Measurements from ENCODE around the gene CDRT15L2.
"Not testable (repeated sequence)": the region's sequence is repeated elsewhere in the genome, so short reads cannot be mapped to it uniquely, and the experiment has no call there.

The CDRT15L2 gene

DNA sequence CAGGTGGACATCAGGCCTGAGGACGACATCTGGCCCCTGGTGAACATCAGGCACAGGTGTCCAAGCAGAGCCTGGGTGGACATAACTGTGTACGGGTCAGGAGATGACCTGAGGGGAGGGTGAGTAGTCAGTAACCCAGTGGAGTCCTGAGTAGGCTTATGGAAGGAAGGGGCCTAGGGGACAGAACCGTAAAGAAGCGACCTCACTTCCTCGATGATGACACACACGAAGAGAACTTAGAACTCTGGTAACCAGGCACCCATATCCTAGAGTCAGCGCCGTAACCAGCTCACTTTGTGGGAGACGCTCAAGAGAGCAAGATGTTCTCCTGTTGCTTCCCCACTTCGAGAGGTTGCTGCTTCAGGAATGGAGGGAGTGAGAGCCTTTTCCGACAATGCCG is at the start of gene CDRT15L2:
Gene CDRT15L2, plus strand, starts transcription at position 301 of the 400 bp plus-strand sequence. Its CDS starts 20 bp downstream, at position 321.
- DNase-seq = not testable (repeated sequence)

- DNase-seq = not testable (repeated sequence)
Observed at GRCh38 chr17:20530104-20530503, 49.4 kb upstream of the CDRT15L2 start.

DNA sequence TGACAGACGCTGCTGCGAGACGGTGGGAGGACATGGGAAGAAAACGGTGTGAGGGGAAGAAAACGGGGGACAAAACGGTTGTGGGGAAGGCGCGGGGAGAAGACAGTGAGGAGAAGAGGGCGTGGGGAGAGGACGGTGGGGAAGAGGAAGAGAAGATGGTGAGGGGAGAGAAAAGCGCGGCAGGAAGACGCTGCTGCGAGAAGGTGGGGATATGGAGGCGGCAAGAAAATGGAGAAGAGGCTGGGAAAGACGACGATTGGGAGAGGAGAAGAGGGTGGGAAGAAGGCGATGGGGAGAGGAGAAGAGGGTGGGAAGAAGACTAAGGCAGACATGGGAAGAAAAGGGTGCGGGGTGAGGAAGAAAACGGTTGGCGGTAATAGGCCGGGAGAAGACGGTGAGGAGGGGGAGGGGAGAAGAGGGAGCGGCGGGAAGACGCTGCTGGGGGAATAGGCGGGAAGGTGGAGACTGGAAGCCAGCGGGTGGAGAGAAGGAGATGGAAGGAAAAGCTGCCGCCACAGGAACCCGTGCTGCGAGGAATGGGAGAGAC is 46.9 kb upstream of the CDRT15L2 start:
- DNase-seq = peak in 3 of 58 donors; percentile 17 to 28 (median 22)

DNA sequence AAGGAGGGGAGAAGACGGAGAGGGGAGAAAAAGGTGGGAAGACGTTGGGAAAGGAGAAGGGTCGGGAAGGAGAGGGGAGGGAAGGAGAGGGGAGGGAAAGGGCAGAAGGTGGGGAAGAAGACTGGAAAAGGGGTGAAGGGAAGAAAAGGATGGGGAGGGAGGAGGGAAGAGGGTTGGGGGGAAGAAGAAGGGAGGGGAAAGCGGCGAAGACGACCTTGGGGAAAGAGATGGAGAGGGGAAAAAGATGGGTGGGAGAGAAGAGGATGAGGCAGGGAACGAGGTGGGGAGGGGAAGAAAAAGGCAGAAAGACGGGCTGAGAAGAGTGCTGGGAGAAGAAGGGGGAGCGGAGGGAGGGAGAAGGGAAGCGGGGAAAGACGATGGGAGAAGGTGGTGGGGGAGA is 46.3 kb upstream of the CDRT15L2 start:
- not testable (repeated sequence) for DNase-seq

- not testable (repeated sequence) for DNase-seq
Observed at GRCh38 chr17:20534711-20535550, 44.6 kb upstream of the CDRT15L2 start.

DNA sequence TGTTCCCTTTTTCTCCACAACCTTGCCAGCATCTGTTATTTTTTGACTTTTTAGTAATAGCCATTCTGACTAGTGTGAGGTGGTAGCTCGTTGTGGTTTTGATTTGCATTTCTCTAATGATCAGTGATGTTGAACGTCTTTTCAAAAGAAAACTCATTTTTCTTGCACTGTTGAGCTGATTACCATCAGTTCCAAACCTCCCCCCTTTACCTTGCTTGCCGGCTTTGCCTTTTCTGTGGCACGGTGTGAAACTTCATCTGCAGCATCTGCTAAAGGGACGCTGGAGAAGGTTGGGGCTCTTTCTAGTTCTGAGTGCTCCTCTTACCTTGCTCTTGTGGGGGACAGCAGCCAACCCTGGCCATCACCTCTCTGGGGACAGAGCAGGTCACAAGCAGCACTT is 39.1 kb upstream of the CDRT15L2 start:
- not testable (repeated sequence) for DNase-seq

DNA sequence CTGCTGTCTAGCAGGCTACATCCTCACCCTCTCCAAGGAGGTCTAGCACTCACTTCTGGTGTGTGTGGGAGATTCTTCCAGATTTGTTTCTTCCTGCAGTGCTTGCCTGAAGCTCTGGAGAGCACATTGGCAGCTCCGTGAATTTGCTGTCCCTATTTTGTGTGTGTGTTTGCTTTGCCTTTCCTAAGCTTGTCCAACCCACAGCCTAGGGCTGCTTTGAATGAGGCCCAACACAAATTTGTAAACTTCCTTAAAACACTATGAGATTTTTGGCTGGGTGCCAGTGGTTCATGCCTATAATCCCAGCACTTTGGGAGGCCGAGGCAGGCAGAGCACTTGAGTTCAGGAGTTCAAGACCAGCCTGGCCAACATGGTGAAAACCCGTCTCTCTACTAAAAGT is 38.7 kb upstream of the CDRT15L2 start:
- peak in 3 of 58 donors; percentile 5 to 42 (median 30) for DNase-seq

GRCh38 chr17:20541853-20542546 is 37.5 kb upstream of the CDRT15L2 start:
- DNase-seq = not testable (repeated sequence)

DNA sequence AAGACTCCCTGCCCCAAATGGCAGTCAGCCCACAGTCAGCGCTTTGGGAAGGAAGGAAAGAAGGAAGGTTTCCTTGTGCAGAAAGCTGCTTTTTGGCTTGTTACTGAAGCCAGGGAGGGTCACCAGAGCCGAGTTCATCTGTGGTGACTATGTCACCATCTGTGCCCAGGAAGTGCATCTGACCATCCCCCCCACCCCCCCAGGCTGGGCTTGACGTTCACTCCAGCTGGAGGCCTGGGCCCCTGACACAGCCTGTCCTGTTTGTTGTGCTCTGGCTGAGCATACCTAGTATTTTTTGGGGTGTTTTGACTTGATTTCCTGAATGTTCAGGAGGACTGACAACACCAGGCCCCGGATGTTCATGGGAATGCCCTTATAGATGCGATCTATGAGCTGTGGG is 31.6 kb upstream of the CDRT15L2 start:
- not testable (repeated sequence) for DNase-seq

DNA sequence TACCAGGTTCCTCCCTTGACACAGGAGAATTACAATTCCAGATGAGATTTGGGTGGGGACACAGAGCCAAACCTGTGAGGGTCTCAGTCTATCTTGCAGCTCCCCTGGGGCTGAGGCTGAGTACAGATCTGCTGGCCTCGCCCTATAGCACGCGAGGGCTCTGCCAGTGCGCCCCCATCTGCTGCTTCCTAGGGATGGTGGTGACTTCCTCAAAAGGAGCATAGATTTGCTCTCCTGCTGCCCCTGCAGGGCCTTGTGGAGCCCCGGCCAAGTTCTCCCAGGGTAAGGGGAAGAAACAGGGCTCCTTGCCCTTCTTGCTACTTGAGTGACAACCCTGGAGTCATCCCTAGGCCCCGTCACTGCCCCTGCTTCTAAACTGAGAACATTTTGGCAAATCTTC is 26.6 kb upstream of the CDRT15L2 start:
- not testable (repeated sequence) for DNase-seq

DNA sequence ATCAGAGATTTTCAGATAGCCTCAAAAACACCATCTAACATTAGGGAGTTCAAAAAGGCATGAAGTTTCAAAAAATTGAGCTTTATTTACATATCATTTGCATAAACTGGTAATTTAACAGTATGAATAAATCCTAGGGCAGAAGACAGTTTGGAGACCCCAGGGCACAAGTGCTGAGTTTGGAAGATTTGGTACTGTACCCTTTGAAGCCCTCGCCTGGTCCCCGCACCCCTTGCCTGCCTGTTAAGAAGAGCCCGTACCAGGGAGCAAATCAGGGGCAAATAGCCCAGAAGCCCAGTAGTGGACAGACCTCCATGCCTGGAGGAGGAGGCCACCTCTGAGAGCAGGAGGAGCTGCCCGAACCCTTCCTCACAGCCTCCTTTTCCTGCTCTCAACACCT is 24.8 kb upstream of the CDRT15L2 start:
- DNase-seq = not testable (repeated sequence)

GRCh38 chr17:20555135-20556010 is 24.2 kb upstream of the CDRT15L2 start:
- DNase-seq = not testable (repeated sequence)

- not testable (repeated sequence) for DNase-seq
Observed at GRCh38 chr17:20558096-20558495, 21.4 kb upstream of the CDRT15L2 start.

- DNase-seq = not testable (repeated sequence)
Observed at GRCh38 chr17:20559018-20559417, 20.5 kb upstream of the CDRT15L2 start.

DNA sequence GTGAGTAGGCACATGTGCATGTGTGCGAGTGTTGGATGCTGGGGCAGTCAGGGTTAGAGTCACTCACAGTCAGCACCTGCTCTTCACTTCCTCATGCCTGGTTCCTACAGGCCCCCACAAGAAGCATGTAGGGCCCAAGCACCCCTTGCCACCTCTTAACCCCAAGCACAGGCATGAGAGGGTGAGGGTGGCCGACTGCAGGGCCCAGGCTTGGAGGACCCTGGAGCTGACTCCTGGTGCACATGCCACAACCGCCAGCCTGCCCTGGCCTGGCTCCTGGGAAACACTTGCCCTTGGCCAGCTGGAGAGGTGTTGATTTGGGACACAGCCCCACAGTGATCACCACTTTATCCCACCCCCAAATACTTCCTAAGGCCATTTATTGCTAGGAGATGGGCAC is 16.9 kb upstream of the CDRT15L2 start:
- DNase-seq = no peak

DNA sequence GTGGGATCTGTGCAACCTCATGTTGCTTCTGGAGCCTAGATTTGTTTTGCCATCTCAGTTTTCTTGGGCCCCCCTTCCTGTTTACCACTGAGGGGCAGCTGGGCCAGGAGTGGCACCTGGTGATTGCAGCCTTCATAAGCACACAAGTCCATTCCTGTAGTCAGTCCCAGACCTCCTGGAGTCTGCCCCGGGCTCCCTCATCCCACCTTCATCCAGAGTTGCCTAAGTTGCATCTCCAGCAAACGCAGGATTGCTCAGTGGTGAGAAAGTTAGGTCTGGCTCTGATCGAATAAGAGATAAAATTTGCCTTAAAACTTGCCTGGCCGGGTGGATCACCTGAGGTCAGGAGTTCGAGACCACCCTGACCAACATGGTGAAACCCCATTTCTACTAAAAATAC is 14.3 kb upstream of the CDRT15L2 start:
- not testable (repeated sequence) for DNase-seq

- no peak for DNase-seq
Observed at GRCh38 chr17:20565711-20566110, 13.8 kb upstream of the CDRT15L2 start.

GRCh38 chr17:20566736-20567135 is 12.8 kb upstream of the CDRT15L2 start:
- DNase-seq = not testable (repeated sequence)

GRCh38 chr17:20567421-20567820 is 12.1 kb upstream of the CDRT15L2 start:
- DNase-seq = not testable (repeated sequence)

DNA sequence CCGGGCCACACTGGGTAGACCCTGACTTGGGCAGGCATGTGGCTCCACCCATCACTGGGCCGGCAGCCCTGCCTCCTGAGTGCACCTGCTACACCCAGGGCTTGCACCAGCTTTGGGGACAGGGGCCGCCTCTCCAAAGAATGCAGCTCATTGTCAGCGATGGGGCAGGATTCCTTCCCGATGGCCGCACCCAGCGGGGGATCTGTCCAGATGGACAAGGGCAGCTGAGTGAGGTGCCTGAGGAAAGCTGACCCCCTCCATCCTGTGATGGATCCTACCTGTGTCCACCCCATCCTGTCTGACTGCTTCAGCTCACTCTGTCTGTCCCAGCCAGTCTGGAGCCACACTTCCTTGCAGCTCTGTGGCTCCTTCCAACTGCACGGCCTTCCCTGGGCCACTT is 10.9 kb upstream of the CDRT15L2 start:
- DNase-seq = not testable (repeated sequence)

GRCh38 chr17:20571653-20572052 is 7.9 kb upstream of the CDRT15L2 start:
- DNase-seq = not testable (repeated sequence)

Measured in anterior cingulate cortex (tissue), 58 donors.